ENCODE results near the gene TP53INP2. TPM values are rescaled to one million over a fixed set of nuclear protein-coding genes. Genes with fewer than 3 reads are reported as not detected.

The TP53INP2 gene
- total and polyA plus RNA-seq, 2 of the 8 experiments (the other 6 are each of a cell fraction or from before 2014, with no cell fraction given), result 2.4 to 4.8 TPM

GRCh38 chr20:34720266-34720665 lies 16.1 kb downstream of the TP53INP2 start:
- H3K23ac ChIP-seq (ENCODE audit: insufficient read length), result no peak overlapping the region
- H4K20me1 ChIP-seq (replicated peaks in 1 of 2; ENCODE audit: control insufficient read depth in 1 of 2, insufficient read depth in 2 of 2, low read length in 2 of 2), result no peaks in the 10 kb centered on the region
- no peak overlapping the region for H3K18ac ChIP-seq (ENCODE audit: extremely low read depth, low read length)
- no peak overlapping the region for H3K4ac ChIP-seq (replicated peaks; ENCODE audit: insufficient read length, low read depth, low read length)
- no peak overlapping the region for H4K91ac ChIP-seq (replicated peaks; ENCODE audit: insufficient read length, low read length)
- WGBS, 2 experiments (ENCODE audit: extremely low coverage in 1 of 2, insufficient coverage in 1 of 2, insufficient read length in 1 of 2, insufficient replicate concordance in 2 of 2, low coverage in 1 of 2, low lambda C conversion rate in 2 of 2, missing lambda C conversion rate in 1 of 2), result 96% methylated on average over 2 of the region's 2 CpGs; no CpG with 5 or more reads in 1 of the 2 experiments
- H3K9ac ChIP-seq (replicated peaks in 1 of 4; ENCODE audit: extremely low read depth in 1 of 4, low read depth in 3 of 4, low read length in 3 of 4), result no peak overlapping the region
- peaks cover 0 to 3% (median 0%) of the 10 kb centered on the region in 4 experiments; a peak in 2 of 8 replicates for H3K36me3 ChIP-seq (ENCODE audit: control insufficient read depth in 2 of 4, insufficient read depth in 4 of 4, low read length in 3 of 4)
- H2AK5ac ChIP-seq (ENCODE audit: low read depth, low read length), result no peak overlapping the region
- no peak overlapping the region for H3K4me3 ChIP-seq (ENCODE audit: extremely low read depth in 1 of 4, insufficient read depth in 2 of 4, low read depth in 3 of 4, low read length in 4 of 4)
- no peaks in the 10 kb centered on the region for H3K79me1 ChIP-seq (ENCODE audit: low read depth, low read length)
- peak overlapping the region; percentile 46; the same call in 1 of the 2 replicates for H4K8ac ChIP-seq (ENCODE audit: extremely low read depth, insufficient read depth, low read length)
- no peak overlapping the region for H3K4me2 ChIP-seq (ENCODE audit: insufficient read depth in 1 of 2, low read depth in 2 of 2, low read length in 2 of 2)
- ChIA-PET CTCF (ENCODE audit: partially characterized antibody) (interaction anchor here (1.3 kb wide), 2 partner anchors 19 to 50 kb away, joined by 3 read pairs; no protein-coding TSS in a partner anchor), POLR2A (ENCODE audit: partially characterized antibody) (no interaction called here)
- H3K79me2 ChIP-seq (ENCODE audit: control insufficient read depth in 1 of 2, insufficient read depth in 2 of 2, low read length in 2 of 2), result no peaks in the 10 kb centered on the region
- H3K9me3 ChIP-seq (ENCODE audit: insufficient read depth in 2 of 2, low read depth in 1 of 2, low read length in 1 of 2), result no peaks in the 10 kb centered on the region
- H3K56ac ChIP-seq (replicated peaks; ENCODE audit: insufficient read length, low read depth, low read length), result no peak overlapping the region
- peak overlapping the region; percentile 18 for H2BK120ac ChIP-seq (replicated peaks; ENCODE audit: low read depth, low read length)
- H2BK12ac ChIP-seq (ENCODE audit: low read depth, low read length), result no peak overlapping the region
- H3K27ac ChIP-seq (ENCODE audit: low read depth, low read length), result no peak overlapping the region
- no peak overlapping the region for H2BK20ac ChIP-seq (ENCODE audit: low read length)
- no peak for DNase-seq (ENCODE audit: low read depth in 1 of 2, low spot score in 2 of 2)
- no peak overlapping the region for H4K5ac ChIP-seq (ENCODE audit: insufficient read length, low read depth, low read length)
- FAIRE-seq, result no peak
- no peak overlapping the region for H3K14ac ChIP-seq (ENCODE audit: insufficient read length)
- no peaks in the 10 kb centered on the region for H3K27me3 ChIP-seq (replicated peaks in 1 of 4; ENCODE audit: control insufficient read depth in 3 of 4, extremely low read depth in 1 of 4, insufficient read depth in 3 of 4, low read length in 3 of 4)
- no peak overlapping the region for H2AFZ ChIP-seq (ENCODE audit: low read length)
- H3K4me1 ChIP-seq (replicated peaks in 1 of 4; ENCODE audit: control insufficient read depth in 3 of 4, insufficient read depth in 4 of 4, low read length in 3 of 4), result no peaks in the 10 kb centered on the region
- no peaks in the 10 kb centered on the region for H3K23me2 ChIP-seq (ENCODE audit: low read depth, low read length)
- no peak overlapping the region for H2BK15ac ChIP-seq (ENCODE audit: low read length)
- no peak overlapping the region for H2BK5ac ChIP-seq (ENCODE audit: low read depth, low read length)
- TF ChIP-seq CREB1 (IDR thresholded peaks at IDR 0.05) (no peak), HDAC2 (IDR thresholded peaks at IDR 0.05; ENCODE audit: borderline replicate concordance in 1 of 2, low read depth in 2 of 2, low read length in 2 of 2) (no peak), SIN3A (conservative IDR thresholded peaks at IDR 0.05 in 1 of 2, IDR thresholded peaks at IDR 0.05 in 1 of 2; ENCODE audit: low read depth in 1 of 2, low read length in 2 of 2) (no peak), BCL11A (IDR thresholded peaks at IDR 0.05; ENCODE audit: low read depth in 2 of 2, low read length in 2 of 2) (no peak), GTF2F1 (IDR thresholded peaks at IDR 0.05; ENCODE audit: borderline replicate concordance, low read depth, low read length) (no peak), BRCA1 (IDR thresholded peaks at IDR 0.05; ENCODE audit: low read depth, low read length) (no peak), EP300 (IDR thresholded peaks at IDR 0.05; ENCODE audit: borderline replicate concordance in 1 of 2, low read depth in 2 of 2, low read length in 2 of 2) (no peak), ZNF274 (IDR thresholded peaks at IDR 0.05; ENCODE audit: borderline replicate concordance, extremely low read depth, low read length) (no peak), FOSL1 (IDR thresholded peaks at IDR 0.05; ENCODE audit: insufficient read depth, low read depth, low read length) (no peak), SUZ12 (IDR thresholded peaks at IDR 0.05; ENCODE audit: low read length) (no peak), HDAC6 (IDR thresholded peaks at IDR 0.05; ENCODE audit: low read depth, low read length) (no peak)
